Suprapubic skin (tissue), 4 donors: Measurements from ENCODE around the gene IGF2R. TPM values are rescaled to one million over a fixed set of nuclear protein-coding genes. Genes with fewer than 3 reads are reported as not detected.

Source experiments
- DNase-seq, 2 donors: peaks; one replicate each; pipeline ENCODE4 v3.0.0-alpha.2; 2019; ENCODE audit warnings: low spot score in 2 of 2
- H3K27ac ChIP-seq: fragments of 200-600 bp; sonication (generic); one replicate; pipeline ENCODE4 v1.5.1; 2019
- H3K27me3 ChIP-seq: fragments of 200-600 bp; sonication (generic); one replicate; pipeline ENCODE4 v1.5.1; 2019
- H3K36me3 ChIP-seq: fragments of 200-600 bp; sonication (generic); one replicate; pipeline ENCODE4 v1.5.1; 2019
- H3K4me1 ChIP-seq: fragments of 200-600 bp; sonication (generic); one replicate; pipeline ENCODE4 v1.5.1; 2019
- H3K4me3 ChIP-seq: fragments of 200-600 bp; sonication (generic); one replicate; pipeline ENCODE4 v1.5.1; 2019; ENCODE audit warnings: mild to moderate bottlenecking
- H3K9me3 ChIP-seq: fragments of 200-600 bp; sonication (generic); one replicate; pipeline ENCODE4 v1.5.1; 2019
- EP300 ChIP-seq: sonication (generic); formaldehyde crosslinking; IDR thresholded peaks from one replicate; pipeline ENCODE4 v1.6.1; 2017; ENCODE audit warnings: antibody characterized with exemption
- POLR2A ChIP-seq, 2 donors: fragments of 450-650 bp; IDR thresholded peaks; one replicate each; pipeline ENCODE4 v1.6.1; 2017; ENCODE audit warnings: antibody characterized with exemption in 2 of 2, mild to moderate bottlenecking in 2 of 2, moderate library complexity in 2 of 2
- POLR2AphosphoS5 ChIP-seq, 3 donors: sonication (generic); formaldehyde crosslinking; IDR thresholded peaks; one replicate each; pipeline ENCODE4 v1.6.1; 2017; ENCODE audit warnings: antibody characterized with exemption in 3 of 3
- WGBS: methylation state at CpG from one replicate; pipeline ENCODE4 v1.1.5; 2018; 5-methylcytosine and 5-hydroxymethylcytosine counted together
- total RNA-seq, 4 donors: library from RNA; depleted of rRNA; stranded (reverse); fragments of >200 nt; gene quantifications; one replicate each; pipeline ENCODE4 v1.1.0, GENCODE V29; 2016
- TF ChIP-seq, protein P1 (sequence below), 2 donors: fragments of 200-600 bp in 1 of 2; fragments of 450-650 bp in 1 of 2; sonication (generic) in 1 of 2; IDR thresholded peaks; one replicate each; pipeline ENCODE4 v1.5.1; 2016 to 2019; ENCODE audit warnings: antibody characterized with exemption in 2 of 2, mild to moderate bottlenecking in 1 of 2, moderate library complexity in 1 of 2

IGF2R gene
- total RNA-seq, 4 donors from 2014 or later, result 58.2 to 137 (median 90.6) TPM

GRCh38 chr6:160060221-160060620, 91.3 kb downstream of the IGF2R start:
- peak in 1 of 2 donors; percentile 32 for DNase-seq
- Histone ChIP-seq H3K36me3 (peaks cover 98% of the 10 kb centered on the region), H3K27me3 (no peaks in the 10 kb centered on the region), H3K9me3 (no peaks in the 10 kb centered on the region), H3K4me3 (no peak overlapping the region), H3K4me1 (no peaks in the 10 kb centered on the region), H3K27ac (no peak overlapping the region)
- TF ChIP-seq, protein P1, sequence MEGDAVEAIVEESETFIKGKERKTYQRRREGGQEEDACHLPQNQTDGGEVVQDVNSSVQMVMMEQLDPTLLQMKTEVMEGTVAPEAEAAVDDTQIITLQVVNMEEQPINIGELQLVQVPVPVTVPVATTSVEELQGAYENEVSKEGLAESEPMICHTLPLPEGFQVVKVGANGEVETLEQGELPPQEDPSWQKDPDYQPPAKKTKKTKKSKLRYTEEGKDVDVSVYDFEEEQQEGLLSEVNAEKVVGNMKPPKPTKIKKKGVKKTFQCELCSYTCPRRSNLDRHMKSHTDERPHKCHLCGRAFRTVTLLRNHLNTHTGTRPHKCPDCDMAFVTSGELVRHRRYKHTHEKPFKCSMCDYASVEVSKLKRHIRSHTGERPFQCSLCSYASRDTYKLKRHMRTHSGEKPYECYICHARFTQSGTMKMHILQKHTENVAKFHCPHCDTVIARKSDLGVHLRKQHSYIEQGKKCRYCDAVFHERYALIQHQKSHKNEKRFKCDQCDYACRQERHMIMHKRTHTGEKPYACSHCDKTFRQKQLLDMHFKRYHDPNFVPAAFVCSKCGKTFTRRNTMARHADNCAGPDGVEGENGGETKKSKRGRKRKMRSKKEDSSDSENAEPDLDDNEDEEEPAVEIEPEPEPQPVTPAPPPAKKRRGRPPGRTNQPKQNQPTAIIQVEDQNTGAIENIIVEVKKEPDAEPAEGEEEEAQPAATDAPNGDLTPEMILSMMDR (IDR thresholded peaks at IDR 0.05), result no peak
- TF ChIP-seq POLR2A (IDR thresholded peaks at IDR 0.05) (no peak), EP300 (no peak), POLR2AphosphoS5 (IDR thresholded peaks at IDR 0.05) (no peak)
- 93% methylated on average over 11 of the region's 11 CpGs for WGBS

- H3K36me3 ChIP-seq, result peaks cover 96% of the 10 kb centered on the region
These were observed 92.1 kb downstream of the IGF2R start for GRCh38 chr6:160060920-160061447.

GRCh38 chr6:160063771-160064413, 95.0 kb downstream of the IGF2R start:
- WGBS, result 88% methylated on average over 8 of the region's 8 CpGs
- no peaks in the 10 kb centered on the region for H3K9me3 ChIP-seq
- no peak overlapping the region for H3K27ac ChIP-seq
- no peak for TF ChIP-seq POLR2AphosphoS5 (IDR thresholded peaks at IDR 0.05)
- no peak for TF ChIP-seq EP300
- TF ChIP-seq, protein P1 (IDR thresholded peaks at IDR 0.05), result no peak
- no peak for TF ChIP-seq POLR2A (IDR thresholded peaks at IDR 0.05)
- H3K27me3 ChIP-seq, result no peaks in the 10 kb centered on the region
- peaks cover 96% of the 10 kb centered on the region for H3K36me3 ChIP-seq
- DNase-seq, result no peak
- H3K4me1 ChIP-seq, result no peaks in the 10 kb centered on the region
- no peak overlapping the region for H3K4me3 ChIP-seq

More at GRCh38 chr6:160060920-160061447, 92.1 kb downstream of the IGF2R start:
- Histone ChIP-seq H3K27ac (no peak overlapping the region), H3K9me3 (no peaks in the 10 kb centered on the region), H3K4me3 (no peak overlapping the region), H3K27me3 (no peaks in the 10 kb centered on the region), H3K4me1 (no peaks in the 10 kb centered on the region)
- TF ChIP-seq POLR2AphosphoS5 (IDR thresholded peaks at IDR 0.05) (no peak), POLR2A (IDR thresholded peaks at IDR 0.05) (no peak), EP300 (no peak)
- TF ChIP-seq, protein P1 (IDR thresholded peaks at IDR 0.05), result no peak
- peak in 1 of 2 donors; percentile 42 for DNase-seq
- 86% methylated on average over 4 of the region's 4 CpGs for WGBS

GRCh38 chr6:160065200-160065599, 96.3 kb downstream of the IGF2R start:
- no peak for DNase-seq
- Histone ChIP-seq H3K4me3 (no peak overlapping the region), H3K4me1 (no peaks in the 10 kb centered on the region), H3K36me3 (peaks cover 96% of the 10 kb centered on the region), H3K27me3 (no peaks in the 10 kb centered on the region), H3K9me3 (no peaks in the 10 kb centered on the region), H3K27ac (no peak overlapping the region)
- TF ChIP-seq POLR2A (IDR thresholded peaks at IDR 0.05) (no peak), POLR2AphosphoS5 (IDR thresholded peaks at IDR 0.05) (no peak), EP300 (no peak)
- TF ChIP-seq, protein P1 (IDR thresholded peaks at IDR 0.05), result no peak
- WGBS, result 86% methylated on average over 9 of the region's 9 CpGs

GRCh38 chr6:160067564-160067963, 98.7 kb downstream of the IGF2R start:
- no peak overlapping the region for H3K27ac ChIP-seq
- H3K27me3 ChIP-seq, result no peaks in the 10 kb centered on the region
- 91% methylated on average over 10 of the region's 10 CpGs for WGBS
- peaks cover 98% of the 10 kb centered on the region for H3K36me3 ChIP-seq
- no peaks in the 10 kb centered on the region for H3K9me3 ChIP-seq
- H3K4me1 ChIP-seq, result no peaks in the 10 kb centered on the region
- no peak overlapping the region for H3K4me3 ChIP-seq
- no peak for DNase-seq
- no peak for TF ChIP-seq EP300
- TF ChIP-seq, protein P1 (IDR thresholded peaks at IDR 0.05), result no peak
- TF ChIP-seq POLR2AphosphoS5 (IDR thresholded peaks at IDR 0.05), result no peak
- TF ChIP-seq POLR2A (IDR thresholded peaks at IDR 0.05), result no peak
